Body of pancreas (tissue), 4 donors: ENCODE data around the gene KREMEN1. TPM values are rescaled to one million over a fixed set of nuclear protein-coding genes. Genes with fewer than 3 reads are reported as not detected.

ENCODE experiments used
- ATAC-seq: fragments of 150-250 bp; one replicate; pipeline ENCODE4 v1.9.1; 2016
- DNase-seq, 4 donors: peaks; one replicate each; pipeline ENCODE4 v3.0.0-alpha.2; 2019
- H3K27ac ChIP-seq, 4 donors: fragments of 200-600 bp; sonication (generic); 1 replicate in 3 of 4; 2 replicates in 1 of 4; pipeline versions ENCODE4 v1.5.1 to v1.6.1; 2016 to 2019; ENCODE audit warnings: mild to moderate bottlenecking in 1 of 4, mixed read lengths in 1 of 4, moderate library complexity in 1 of 4
- H3K27me3 ChIP-seq, 2 donors: fragments of 200-600 bp; sonication (generic); one replicate each; pipeline ENCODE4 v1.6.0; 2016; ENCODE audit warnings: mild to moderate bottlenecking in 1 of 2
- H3K36me3 ChIP-seq, 2 donors: fragments of 200-600 bp; sonication (generic); replicated peaks in 1 of 2; 2 replicates each; pipeline ENCODE4 v1.5.1; 2016; ENCODE audit warnings: low read depth in 2 of 2; ENCODE audit not compliant: insufficient read depth in 1 of 2
- H3K4me1 ChIP-seq: fragments of 200-600 bp; sonication (generic); one replicate; pipeline ENCODE4 v1.6.0; 2016
- H3K4me3 ChIP-seq, 2 donors: fragments of 200-600 bp; sonication (generic); 1 replicate in 1 of 2; 2 replicates in 1 of 2; pipeline ENCODE4 v1.5.1; 2016 to 2019
- H3K9me3 ChIP-seq, 3 donors: fragments of 200-600 bp; sonication (generic); 1 replicate in 2 of 3; 2 replicates in 1 of 3; pipeline ENCODE4 v1.5.1; 2016
- POLR2A ChIP-seq, 3 donors: fragments of 450-650 bp; IDR thresholded peaks; one replicate each; pipeline ENCODE4 v1.6.1; 2016; ENCODE audit warnings: antibody characterized with exemption in 3 of 3, mild to moderate bottlenecking in 2 of 3
- WGBS, 2 donors: methylation state at CpG; one replicate each; pipeline ENCODE4 v1.1.5; 2017; 5-methylcytosine and 5-hydroxymethylcytosine counted together
- intact Hi-C: fragments of 100-400 bp; cut with DNase I; formaldehyde crosslinking; loops from one replicate; pipeline ENCODE4 v1.15.1; 2023
- total RNA-seq, 2 donors: library from RNA; depleted of rRNA; stranded (reverse); fragments of >200 nt; gene quantifications; one replicate each; pipeline ENCODE4 v1.1.0, GENCODE V29; 2016
- TF ChIP-seq, protein P1 (sequence below), 7 experiments: fragments of 450-650 bp in 4 of 7; fragments of 200-600 bp in 3 of 7; sonication (generic) in 3 of 7; IDR thresholded peaks; one replicate each; pipeline ENCODE4 v1.5.1; 2016 to 2019; ENCODE audit warnings: antibody characterized with exemption in 7 of 7

KREMEN1 gene
- total RNA-seq, 2 donors from 2014 or later, result 6.6 to 7.3 TPM

- Histone ChIP-seq H3K27me3 (no peaks in the 10 kb centered on the region), H3K36me3 (peaks cover 0 to 10% of the 10 kb centered on the region in 2 donors), H3K4me3 (no peak overlapping the region), H3K9me3 (no peaks in the 10 kb centered on the region), H3K27ac (no peak overlapping the region), H3K4me1 (no peaks in the 10 kb centered on the region)
- WGBS, 2 donors, result 67 to 82% methylated on average over 2 to 10 of the region's 10 CpGs
- no peak for ATAC-seq
- TF ChIP-seq, protein P1, sequence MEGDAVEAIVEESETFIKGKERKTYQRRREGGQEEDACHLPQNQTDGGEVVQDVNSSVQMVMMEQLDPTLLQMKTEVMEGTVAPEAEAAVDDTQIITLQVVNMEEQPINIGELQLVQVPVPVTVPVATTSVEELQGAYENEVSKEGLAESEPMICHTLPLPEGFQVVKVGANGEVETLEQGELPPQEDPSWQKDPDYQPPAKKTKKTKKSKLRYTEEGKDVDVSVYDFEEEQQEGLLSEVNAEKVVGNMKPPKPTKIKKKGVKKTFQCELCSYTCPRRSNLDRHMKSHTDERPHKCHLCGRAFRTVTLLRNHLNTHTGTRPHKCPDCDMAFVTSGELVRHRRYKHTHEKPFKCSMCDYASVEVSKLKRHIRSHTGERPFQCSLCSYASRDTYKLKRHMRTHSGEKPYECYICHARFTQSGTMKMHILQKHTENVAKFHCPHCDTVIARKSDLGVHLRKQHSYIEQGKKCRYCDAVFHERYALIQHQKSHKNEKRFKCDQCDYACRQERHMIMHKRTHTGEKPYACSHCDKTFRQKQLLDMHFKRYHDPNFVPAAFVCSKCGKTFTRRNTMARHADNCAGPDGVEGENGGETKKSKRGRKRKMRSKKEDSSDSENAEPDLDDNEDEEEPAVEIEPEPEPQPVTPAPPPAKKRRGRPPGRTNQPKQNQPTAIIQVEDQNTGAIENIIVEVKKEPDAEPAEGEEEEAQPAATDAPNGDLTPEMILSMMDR (IDR thresholded peaks at IDR 0.05), result no peak
- TF ChIP-seq POLR2A (IDR thresholded peaks at IDR 0.05), result no peak
- intact Hi-C loops, result no loop called here
- DNase-seq, result no peak
These were observed 18.5 kb upstream of the KREMEN1 start for GRCh38 chr22:29054251-29054767.

DNA sequence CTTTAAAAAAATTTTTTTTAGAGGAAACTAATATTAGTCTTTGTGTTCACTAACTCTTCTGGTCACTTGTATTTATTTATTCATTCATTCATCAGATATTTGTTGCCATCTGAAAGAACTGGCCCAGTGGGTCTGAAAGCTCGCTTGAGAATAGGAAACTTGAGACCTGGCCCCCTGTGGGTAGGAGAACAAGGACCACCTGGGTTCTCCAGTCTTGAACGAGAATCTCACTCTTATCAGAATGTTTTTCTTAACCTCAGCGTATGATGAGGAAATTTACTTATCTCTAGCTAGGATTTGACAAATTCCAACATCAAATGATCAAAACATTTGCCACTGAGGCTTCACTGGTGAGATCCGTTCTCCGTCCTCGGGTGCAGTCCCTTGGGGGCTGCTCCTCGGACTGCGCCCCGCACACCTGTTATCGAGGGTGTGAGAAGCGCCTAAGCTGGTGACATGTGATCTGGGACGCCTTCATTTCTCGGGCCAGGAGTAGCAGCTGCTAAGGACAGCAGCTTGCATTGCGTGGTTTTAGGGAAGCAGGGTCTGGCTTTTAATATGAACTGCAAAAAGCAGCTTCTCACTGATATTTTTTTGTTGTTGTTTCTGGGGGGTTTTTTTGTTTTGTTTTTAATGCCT lies 17.5 kb upstream of the KREMEN1 start:
- DNase-seq, result no peak
- 67 to 70% methylated on average over 13 to 14 of the region's 14 CpGs for WGBS, 2 donors
- peaks cover 0 to 1% of the 10 kb centered on the region in 2 donors for H3K36me3 ChIP-seq

DNA sequence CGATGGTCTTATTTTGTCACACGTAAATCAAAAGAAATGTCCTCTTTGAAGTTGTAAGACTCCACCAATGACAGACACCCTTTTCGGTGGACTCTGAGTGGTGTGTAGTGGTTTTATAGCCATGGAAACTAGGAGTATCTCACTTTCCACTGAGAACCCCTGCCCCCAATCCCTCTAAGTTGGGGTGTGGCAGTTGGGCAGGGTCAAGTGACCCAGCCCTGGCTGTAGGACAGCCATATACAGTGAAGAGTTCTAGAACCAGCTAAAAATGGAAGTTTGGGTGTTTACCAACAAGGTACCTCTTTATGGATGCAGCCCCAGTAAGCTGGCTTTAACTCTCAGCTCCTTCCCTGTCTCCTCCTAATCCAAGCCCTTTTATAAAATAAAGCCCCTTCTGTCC lies 16.4 kb upstream of the KREMEN1 start:
- Histone ChIP-seq H3K4me3 (no peak overlapping the region), H3K27me3 (no peaks in the 10 kb centered on the region), H3K9me3 (no peaks in the 10 kb centered on the region), H3K27ac (no peak overlapping the region), H3K4me1 (no peaks in the 10 kb centered on the region), H3K36me3 (no peaks in the 10 kb centered on the region)
- DNase-seq (no peak), ATAC-seq (no peak)
- no peak for TF ChIP-seq POLR2A (IDR thresholded peaks at IDR 0.05)
- TF ChIP-seq, protein P1 (IDR thresholded peaks at IDR 0.05), result no peak
- intact Hi-C loops, result no loop called here
- 92 to 93% methylated on average over 3 of the region's 3 CpGs for WGBS, 2 donors

More for the DNA sequence above, 17.5 kb upstream of the KREMEN1 start:
- intact Hi-C loops, result no loop called here
- no peaks in the 10 kb centered on the region for H3K4me1 ChIP-seq
- no peaks in the 10 kb centered on the region for H3K9me3 ChIP-seq
- no peak for TF ChIP-seq POLR2A (IDR thresholded peaks at IDR 0.05)
- TF ChIP-seq, protein P1 (IDR thresholded peaks at IDR 0.05), result no peak
- no peak for ATAC-seq
- no peaks in the 10 kb centered on the region for H3K27me3 ChIP-seq
- H3K4me3 ChIP-seq, result no peak overlapping the region
- H3K27ac ChIP-seq, result no peak overlapping the region

GRCh38 chr22:29060251-29060869 lies 12.5 kb upstream of the KREMEN1 start:
- no peaks in the 10 kb centered on the region for H3K4me1 ChIP-seq
- TF ChIP-seq, protein P1 (IDR thresholded peaks at IDR 0.05), result no peak
- no peak for TF ChIP-seq POLR2A (IDR thresholded peaks at IDR 0.05)
- no peak for ATAC-seq
- intact Hi-C loops, result loop anchor here (10.0 kb wide), 1 partner anchor 194 kb away; no protein-coding TSS in a partner anchor
- no peaks in the 10 kb centered on the region for H3K9me3 ChIP-seq
- no peak overlapping the region for H3K27ac ChIP-seq
- WGBS, 2 donors, result 74 to 84% methylated on average over 12 of the region's 12 CpGs
- H3K27me3 ChIP-seq, result no peaks in the 10 kb centered on the region
- DNase-seq, result no peak
- no peaks in the 10 kb centered on the region for H3K36me3 ChIP-seq
- H3K4me3 ChIP-seq, result no peak overlapping the region
